GM19023 (cell line): ENCODE measurements around the gene GRID1.
"Not testable (repeated sequence)": the region's sequence is repeated elsewhere in the genome, so short reads cannot be mapped to it uniquely, and the experiment has no call there.

Source experiments
- ATAC-seq: cut with Tn5 transposase; IDR thresholded peaks from one replicate; pipeline ENCODE4 v1.9.1; 2021; ENCODE audit warnings: mild to moderate bottlenecking, moderate library complexity; ENCODE audit not compliant: unreplicated experiment

Gene GRID1

DNA sequence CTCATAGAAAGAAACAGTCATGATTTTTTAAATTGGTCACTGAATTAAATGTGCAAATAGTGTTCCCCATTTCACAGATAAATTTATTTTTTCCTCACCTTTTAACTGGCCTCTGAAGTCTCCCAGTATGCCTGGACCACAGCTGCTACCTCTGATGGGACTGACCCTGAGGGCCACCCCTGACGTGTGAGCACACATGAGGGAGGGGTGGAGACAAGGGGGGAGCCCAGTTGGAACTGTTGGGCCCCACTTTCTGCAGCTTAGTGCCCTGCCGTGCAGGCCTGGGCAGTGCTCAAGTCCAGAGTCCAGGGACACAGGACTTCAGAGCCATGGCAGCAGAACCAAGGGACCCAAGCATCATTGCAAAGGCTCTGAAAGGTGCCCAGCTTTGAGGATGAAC is 243.9 kb downstream of the GRID1 start:
- ATAC-seq = no peak

- ATAC-seq = no peak
These were observed 245.4 kb downstream of the GRID1 start for GRCh38 chr10:86121200-86121599.

DNA sequence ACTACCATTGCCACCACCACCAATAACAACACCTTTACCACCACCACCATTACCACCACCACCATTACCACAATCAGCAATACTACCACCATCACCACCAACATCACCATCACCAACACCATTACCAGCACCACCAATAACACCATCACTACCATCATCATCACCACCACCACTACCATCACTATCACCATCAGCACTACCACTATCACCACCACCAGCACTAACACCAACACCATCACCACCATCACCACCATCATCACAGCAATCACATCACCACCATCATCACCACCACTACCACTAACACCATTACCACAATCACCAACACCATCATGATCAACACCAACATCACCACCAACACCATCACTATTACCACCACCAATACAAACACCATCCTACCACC is 249.5 kb downstream of the GRID1 start:
- no peak for ATAC-seq

- ATAC-seq = no peak
These were observed 252.6 kb downstream of the GRID1 start for GRCh38 chr10:86113983-86114382.

- ATAC-seq = no peak
These were observed 253.1 kb downstream of the GRID1 start for GRCh38 chr10:86113501-86113900.

GRCh38 chr10:86113044-86113443 is 253.6 kb downstream of the GRID1 start:
- no peak for ATAC-seq

DNA sequence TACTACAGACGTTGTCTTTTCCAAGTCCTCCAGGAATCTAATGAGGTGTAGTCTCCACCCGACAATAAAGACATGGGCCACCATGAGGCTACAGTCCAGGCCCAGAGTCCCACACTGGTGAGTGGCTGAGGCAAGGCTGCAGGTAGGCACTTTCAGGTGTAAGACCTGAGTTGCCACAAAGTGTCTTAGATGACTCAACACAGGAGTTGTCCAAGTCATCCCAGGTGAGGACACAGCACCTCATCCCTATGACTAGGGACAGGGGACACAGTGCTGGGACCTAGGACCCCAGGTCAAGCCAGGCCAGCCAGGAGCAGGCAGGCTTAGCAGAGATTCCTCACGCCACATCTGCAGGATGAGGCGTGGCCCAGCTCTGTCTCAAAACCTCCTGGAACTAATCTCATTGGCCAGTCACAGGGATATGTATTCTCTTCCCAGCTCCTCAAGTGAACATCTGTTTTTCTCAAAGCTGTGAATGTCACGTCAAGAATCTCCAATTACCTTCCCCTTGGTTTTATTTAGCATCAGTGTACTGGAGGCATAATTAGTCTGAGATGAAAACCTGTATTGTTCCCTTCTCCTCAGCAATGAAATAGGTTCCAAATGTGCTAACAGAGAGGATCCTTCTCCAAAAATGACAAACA is 254.6 kb downstream of the GRID1 start:
- no peak for ATAC-seq

- ATAC-seq = no peak
These were observed 256.3 kb downstream of the GRID1 start for GRCh38 chr10:86110156-86110786.

GRCh38 chr10:86109421-86109820 is 257.2 kb downstream of the GRID1 start:
- no peak for ATAC-seq

DNA sequence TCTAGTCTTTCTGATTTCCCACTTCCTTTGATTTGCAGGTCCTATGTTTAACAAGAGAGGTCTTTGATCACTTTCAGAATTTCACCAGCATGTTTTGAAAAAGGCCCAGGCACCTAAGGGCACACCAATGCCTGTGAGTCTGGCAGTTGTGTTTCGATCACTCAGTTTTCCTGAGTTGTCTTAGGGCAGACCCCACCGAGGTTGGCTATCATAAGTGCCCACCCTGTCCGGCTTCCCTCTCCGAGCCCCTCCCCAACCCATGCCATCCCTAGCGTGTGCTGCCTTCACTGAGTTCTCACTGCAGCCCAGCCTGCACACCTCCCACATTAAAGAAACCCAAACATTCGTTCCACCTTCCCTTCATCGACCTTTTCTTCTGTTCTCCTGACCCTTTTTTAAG is 257.9 kb downstream of the GRID1 start:
- ATAC-seq = no peak

DNA sequence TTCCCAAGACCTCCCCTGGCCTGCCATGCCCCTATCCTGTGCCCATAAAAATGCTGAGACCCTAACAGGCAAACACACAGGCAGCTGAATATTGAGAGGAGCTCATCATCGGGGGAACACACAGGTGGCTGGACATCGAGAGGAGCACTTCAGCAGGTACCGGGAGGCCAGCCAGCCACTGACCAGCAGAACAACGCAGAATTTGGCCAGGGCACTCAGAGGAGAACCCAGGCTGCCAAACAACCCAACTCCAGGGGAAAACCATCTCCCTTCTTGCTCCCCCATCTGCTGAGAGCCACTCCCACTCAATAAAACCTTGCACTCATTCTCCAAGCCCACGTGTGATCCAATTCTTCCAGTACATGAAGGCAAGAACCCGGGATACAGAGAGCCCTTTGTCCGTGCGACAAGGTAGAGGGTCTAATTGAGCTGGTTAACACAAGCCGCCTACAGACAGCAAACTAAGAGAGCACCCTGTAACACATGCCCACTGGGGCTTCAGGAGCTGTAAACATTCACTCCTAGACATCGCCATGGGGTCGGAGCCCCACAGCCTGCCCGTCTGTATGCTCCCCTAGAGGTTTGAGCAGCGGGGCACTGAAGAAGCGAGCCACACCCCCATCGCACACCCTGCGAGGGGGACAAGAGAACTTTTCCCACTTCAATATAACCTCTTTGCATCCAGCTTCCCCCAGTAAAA is 258.8 kb downstream of the GRID1 start:
- not testable (repeated sequence) for ATAC-seq

- ATAC-seq = no peak
These were observed 259.5 kb downstream of the GRID1 start for GRCh38 chr10:86107131-86107530.

GRCh38 chr10:86106616-86107015 is 260.0 kb downstream of the GRID1 start:
- no peak for ATAC-seq

DNA sequence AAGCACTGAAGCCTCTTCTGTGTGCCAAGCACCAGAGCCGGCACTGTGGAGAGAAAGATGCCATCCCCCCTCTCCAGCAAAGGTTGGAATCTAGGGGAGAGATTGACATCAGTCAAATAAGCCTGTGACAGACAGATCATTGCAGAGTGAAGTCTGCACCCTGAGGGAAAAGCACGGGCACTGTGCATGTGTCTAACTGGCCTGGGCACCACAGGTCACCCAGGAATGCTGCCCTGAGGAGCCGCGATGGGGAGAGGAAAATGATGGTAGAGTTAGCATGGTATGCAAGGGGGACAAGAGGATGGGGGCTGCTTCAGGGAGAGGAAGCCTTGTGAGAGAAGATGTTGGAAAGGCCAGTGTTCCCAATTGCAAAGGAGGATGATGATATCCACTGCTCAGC is 261.0 kb downstream of the GRID1 start:
- ATAC-seq = no peak

- ATAC-seq = no peak
These were observed 261.4 kb downstream of the GRID1 start for GRCh38 chr10:86105181-86105580.

- ATAC-seq = no peak
These were observed 261.9 kb downstream of the GRID1 start for GRCh38 chr10:86104611-86105145.

DNA sequence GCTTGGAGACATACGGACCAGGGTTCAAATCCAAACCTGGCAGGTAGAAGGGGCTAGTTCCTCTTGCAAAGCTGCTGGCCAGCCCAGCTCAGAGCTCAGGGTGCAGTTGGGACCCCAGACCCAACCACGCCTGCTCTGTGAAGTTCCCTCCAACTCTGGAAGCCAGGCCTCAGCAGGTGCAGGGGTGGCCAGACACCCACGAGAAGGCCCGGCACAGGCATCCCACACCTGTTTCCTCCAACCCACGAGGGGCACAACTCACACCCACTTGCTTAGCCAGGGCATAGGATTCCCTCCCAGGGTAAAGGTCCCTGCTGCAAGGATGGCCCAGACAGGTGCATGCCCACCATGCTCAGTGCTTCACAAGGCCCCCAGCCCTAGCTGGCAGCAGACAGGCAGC is 262.4 kb downstream of the GRID1 start:
- ATAC-seq = no peak

DNA sequence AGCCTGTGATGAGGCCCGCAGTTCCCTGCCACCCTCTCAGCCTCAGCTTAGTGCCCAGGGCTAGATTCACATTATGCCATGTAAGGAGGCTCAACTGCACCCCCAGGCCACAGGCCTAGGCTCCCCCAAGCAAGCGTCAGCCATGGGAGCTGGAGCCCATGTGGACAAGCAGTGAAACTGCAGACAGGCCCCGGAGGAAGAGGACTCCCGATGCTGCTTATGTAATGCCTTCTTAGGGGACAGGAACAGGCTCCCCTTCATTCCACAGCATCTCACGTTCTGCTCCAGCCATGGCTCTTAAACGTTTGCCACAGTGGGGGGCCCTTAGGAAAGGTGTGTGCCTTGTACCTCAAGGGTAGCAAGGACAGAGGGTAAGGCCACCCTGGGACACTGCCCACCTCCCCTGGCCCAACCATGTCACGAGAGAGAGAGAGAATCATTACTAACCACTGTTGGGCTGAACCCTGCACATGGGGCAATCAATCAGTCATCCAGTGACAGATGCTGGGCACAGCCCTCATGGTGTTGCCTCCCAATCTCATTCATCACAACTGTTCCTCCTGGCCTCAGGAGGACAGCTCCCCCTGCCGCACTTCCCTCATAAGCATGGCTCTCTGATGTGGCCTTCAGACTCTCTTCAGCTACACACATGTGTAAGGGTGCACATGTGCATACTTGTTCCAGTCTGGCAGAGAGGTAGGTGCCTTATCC is 263.0 kb downstream of the GRID1 start:
- no peak for ATAC-seq

- ATAC-seq = no peak
These were observed 264.1 kb downstream of the GRID1 start for GRCh38 chr10:86102451-86102850.

- ATAC-seq = no peak
These were observed 264.6 kb downstream of the GRID1 start for GRCh38 chr10:86102031-86102430.

DNA sequence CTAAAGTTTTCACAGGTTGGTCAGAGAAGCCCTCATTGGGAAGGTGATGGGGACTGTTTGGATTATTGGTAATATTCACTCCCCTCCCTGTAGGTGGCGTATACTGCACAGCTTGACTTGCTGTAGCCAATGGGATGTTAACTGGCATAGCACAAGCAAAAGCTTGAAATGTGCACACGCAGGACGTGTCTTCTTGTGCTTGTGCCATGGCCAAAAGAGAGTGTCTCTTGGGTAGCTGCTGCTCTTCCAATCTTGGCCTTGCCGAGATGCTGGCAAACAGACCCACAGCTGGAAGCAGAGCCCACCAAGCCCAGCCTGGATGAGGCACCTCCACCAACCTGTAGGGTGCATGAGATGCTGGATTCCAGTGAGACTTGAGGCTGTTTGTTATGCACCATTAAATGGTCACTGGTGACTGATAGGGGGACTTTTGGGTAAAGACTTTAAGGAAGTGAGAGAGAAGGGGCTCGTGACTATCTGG is 266.0 kb downstream of the GRID1 start:
- no peak for ATAC-seq
